Activated T-helper 2 cell treated with anti-CD3 and anti-CD28 coated beads, Interferon-gamma antibody, Interleukin-2, Interleukin-4, amounts not matched to agents 10 μg/mL and 5 μg/mL and 100 μg/mL, durations not matched to agents 14 hours and 24 hours and 36 hours (primary cell): ENCODE measurements around the gene MINDY4. TPM values are rescaled to one million over a fixed set of nuclear protein-coding genes. Genes with fewer than 3 reads are reported as not detected.

Experiments
- DNase-seq: peaks from one replicate; pipeline ENCODE4 v3.0.0; 2021; ENCODE audit warnings: low spot score
- H3K27ac Mint-ChIP-seq: one replicate; pipeline ENCODE4 v1.8.0; 2021; ENCODE audit warnings: mixed read lengths
- H3K27me3 Mint-ChIP-seq: one replicate; pipeline ENCODE4 v1.8.0; 2021; ENCODE audit warnings: low read depth, mixed read lengths
- H3K36me3 Mint-ChIP-seq: one replicate; pipeline ENCODE4 v1.8.0; 2021; ENCODE audit warnings: low read depth, mixed read lengths
- H3K4me1 Mint-ChIP-seq: one replicate; pipeline ENCODE4 v1.8.0; 2021; ENCODE audit warnings: low read depth, mixed read lengths
- H3K4me3 Mint-ChIP-seq: one replicate; pipeline ENCODE4 v1.8.0; 2021; ENCODE audit warnings: low read depth, mild to moderate bottlenecking, moderate library complexity, mixed read lengths
- H3K9me3 Mint-ChIP-seq: one replicate; pipeline ENCODE4 v1.8.0; 2021; ENCODE audit warnings: mixed read lengths
- intact Hi-C: fragments of 100-400 bp; cut with micrococcal nuclease; formaldehyde crosslinking; loops from one replicate; pipeline ENCODE4 v1.15.1; 2023
- total RNA-seq: library from RNA; stranded (reverse); gene quantifications from 2 replicates; pipeline ENCODE4 v1.2.3, GENCODE V29; 2022

Gene MINDY4
- total RNA-seq, 1 donor from 2014 or later, result 1.3 TPM

GRCh38 chr7:30789334-30789711 lies 18.1 kb downstream of the MINDY4 start:
- intact Hi-C loops, result no loop called here

GRCh38 chr7:30790356-30790755 lies 19.1 kb downstream of the MINDY4 start:
- intact Hi-C loops, result no loop called here
- no peak overlapping the region for H3K4me3 Mint-ChIP-seq
- no peaks in the 10 kb centered on the region for H3K9me3 Mint-ChIP-seq
- no peak for DNase-seq
- no peaks in the 10 kb centered on the region for H3K4me1 Mint-ChIP-seq
- no peaks in the 10 kb centered on the region for H3K36me3 Mint-ChIP-seq
- H3K27me3 Mint-ChIP-seq, result no peaks in the 10 kb centered on the region
- H3K27ac Mint-ChIP-seq, result no peak overlapping the region

More at GRCh38 chr7:30789334-30789711, 18.1 kb downstream of the MINDY4 start:
- no peak overlapping the region for H3K27ac Mint-ChIP-seq
- no peaks in the 10 kb centered on the region for H3K4me1 Mint-ChIP-seq
- H3K36me3 Mint-ChIP-seq, result no peaks in the 10 kb centered on the region
- no peaks in the 10 kb centered on the region for H3K9me3 Mint-ChIP-seq
- no peaks in the 10 kb centered on the region for H3K27me3 Mint-ChIP-seq
- no peak overlapping the region for H3K4me3 Mint-ChIP-seq
- no peak for DNase-seq

GRCh38 chr7:30791114-30791513 lies 19.9 kb downstream of the MINDY4 start:
- Mint-ChIP-seq H3K36me3 (no peaks in the 10 kb centered on the region), H3K9me3 (no peaks in the 10 kb centered on the region), H3K27ac (no peak overlapping the region), H3K27me3 (no peaks in the 10 kb centered on the region), H3K4me3 (no peak overlapping the region), H3K4me1 (peaks cover 4% of the 10 kb centered on the region)
- intact Hi-C loops, result no loop called here
- no peak for DNase-seq

- DNase-seq, result no peak
- no peak overlapping the region for H3K4me3 Mint-ChIP-seq
- H3K36me3 Mint-ChIP-seq, result no peaks in the 10 kb centered on the region
- H3K4me1 Mint-ChIP-seq, result peaks cover 17% of the 10 kb centered on the region
- intact Hi-C loops, result no loop called here
- no peaks in the 10 kb centered on the region for H3K9me3 Mint-ChIP-seq
- no peaks in the 10 kb centered on the region for H3K27me3 Mint-ChIP-seq
- no peak overlapping the region for H3K27ac Mint-ChIP-seq
These were observed 24.1 kb downstream of the MINDY4 start for GRCh38 chr7:30795161-30795948.

GRCh38 chr7:30796105-30796869 lies 25.1 kb downstream of the MINDY4 start:
- intact Hi-C loops, result no loop called here
- Mint-ChIP-seq H3K36me3 (no peaks in the 10 kb centered on the region), H3K4me3 (no peak overlapping the region), H3K27me3 (no peaks in the 10 kb centered on the region), H3K4me1 (peaks cover 17% of the 10 kb centered on the region), H3K9me3 (no peaks in the 10 kb centered on the region), H3K27ac (peak overlapping the region; percentile 19)
- DNase-seq, result no peak

- no peak overlapping the region for H3K27ac Mint-ChIP-seq
These were observed 26.2 kb downstream of the MINDY4 start for GRCh38 chr7:30797176-30798040.

GRCh38 chr7:30799206-30799975 lies 28.2 kb downstream of the MINDY4 start:
- H3K4me1 Mint-ChIP-seq, result peaks cover 17% of the 10 kb centered on the region
- no peak overlapping the region for H3K27ac Mint-ChIP-seq
- no peak for DNase-seq
- no peaks in the 10 kb centered on the region for H3K9me3 Mint-ChIP-seq
- H3K27me3 Mint-ChIP-seq, result no peaks in the 10 kb centered on the region
- no peak overlapping the region for H3K4me3 Mint-ChIP-seq
- intact Hi-C loops, result no loop called here
- H3K36me3 Mint-ChIP-seq, result no peaks in the 10 kb centered on the region

More at GRCh38 chr7:30797176-30798040, 26.2 kb downstream of the MINDY4 start:
- DNase-seq, result no peak
- intact Hi-C loops, result no loop called here
- Mint-ChIP-seq H3K36me3 (no peaks in the 10 kb centered on the region), H3K27me3 (no peaks in the 10 kb centered on the region), H3K4me1 (peaks cover 17% of the 10 kb centered on the region), H3K4me3 (no peak overlapping the region), H3K9me3 (no peaks in the 10 kb centered on the region)

- intact Hi-C loops, result loop anchor here (2.0 kb wide), 2 partner anchors 175 to 323 kb away; no protein-coding TSS in a partner anchor
- H3K4me1 Mint-ChIP-seq, result peaks cover 17% of the 10 kb centered on the region
- H3K4me3 Mint-ChIP-seq, result no peak overlapping the region
- no peaks in the 10 kb centered on the region for H3K36me3 Mint-ChIP-seq
- DNase-seq, result no peak
- no peaks in the 10 kb centered on the region for H3K9me3 Mint-ChIP-seq
- H3K27ac Mint-ChIP-seq, result no peak overlapping the region
- H3K27me3 Mint-ChIP-seq, result no peaks in the 10 kb centered on the region
These were observed 28.9 kb downstream of the MINDY4 start for GRCh38 chr7:30799976-30800661.

GRCh38 chr7:30800785-30801252 lies 29.6 kb downstream of the MINDY4 start:
- Mint-ChIP-seq H3K27ac (no peak overlapping the region), H3K9me3 (no peaks in the 10 kb centered on the region), H3K36me3 (no peaks in the 10 kb centered on the region), H3K4me1 (peaks cover 15% of the 10 kb centered on the region), H3K4me3 (no peak overlapping the region), H3K27me3 (no peaks in the 10 kb centered on the region)
- intact Hi-C loops, result loop anchor here (2.0 kb wide), 2 partner anchors 174 to 322 kb away; no protein-coding TSS in a partner anchor
- DNase-seq, result no peak

- no peak for DNase-seq
- intact Hi-C loops, result no loop called here
- no peak overlapping the region for H3K27ac Mint-ChIP-seq
- H3K36me3 Mint-ChIP-seq, result no peaks in the 10 kb centered on the region
- no peaks in the 10 kb centered on the region for H3K4me1 Mint-ChIP-seq
- no peaks in the 10 kb centered on the region for H3K27me3 Mint-ChIP-seq
- H3K4me3 Mint-ChIP-seq, result no peak overlapping the region
- H3K9me3 Mint-ChIP-seq, result no peaks in the 10 kb centered on the region
These were observed 31.6 kb downstream of the MINDY4 start for GRCh38 chr7:30802812-30803211.

- H3K4me1 Mint-ChIP-seq, result no peaks in the 10 kb centered on the region
- no peak overlapping the region for H3K27ac Mint-ChIP-seq
- intact Hi-C loops, result no loop called here
- no peaks in the 10 kb centered on the region for H3K36me3 Mint-ChIP-seq
- H3K27me3 Mint-ChIP-seq, result no peaks in the 10 kb centered on the region
- DNase-seq, result no peak
- H3K4me3 Mint-ChIP-seq, result no peak overlapping the region
- H3K9me3 Mint-ChIP-seq, result no peaks in the 10 kb centered on the region
These were observed 33.0 kb downstream of the MINDY4 start for GRCh38 chr7:30804078-30804661.
